Measurements from ENCODE around the gene SLPI. TPM values are rescaled to one million over a fixed set of nuclear protein-coding genes. Genes with fewer than 3 reads are reported as not detected.

Gene SLPI
- not detected in 2 replicates for total RNA-seq

GRCh38 chr20:45254383-45255262 lies at the start of gene SLPI:
Gene SLPI (minus strand): TSS chr20:45254564. CDS start chr20:45254543, 21 bp downstream.

GRCh38 chr20:45221076-45221475 lies 33.3 kb downstream of the SLPI start, which contains the start of gene SEMG2:
Gene SEMG2 (plus strand): TSS chr20:45221373. CDS start chr20:45221390, 17 bp downstream.

GRCh38 chr20:45206725-45207124 lies 47.6 kb downstream of the SLPI start, which contains the start of gene SEMG1:
Gene SEMG1 (plus strand): TSS chr20:45207033. CDS start chr20:45207054, 21 bp downstream.

Other genes with a start within 250 kb of the SLPI start
- 0.19 and 0.33 TPM in 2 replicates for gene KCNS1, start 153.4 kb downstream of the SLPI start, total RNA-seq
- gene WFDC5, start 139.4 kb downstream of the SLPI start, total RNA-seq, result not detected in 2 replicates
- gene WFDC12, start 130.1 kb downstream of the SLPI start, total RNA-seq, result not detected in 2 replicates
- not detected in 2 replicates for gene PI3, start 79.7 kb downstream of the SLPI start, total RNA-seq
- not detected in 2 replicates for gene SEMG1, start 47.5 kb downstream of the SLPI start, total RNA-seq
- gene SEMG2, start 33.2 kb downstream of the SLPI start, total RNA-seq, result not detected in 2 replicates
- not detected in 2 replicates for gene RBPJL, start 52.3 kb upstream of the SLPI start, total RNA-seq
- 0.33 TPM in 1 of 2 replicates, not detected in the other for gene MATN4, start 53.7 kb upstream of the SLPI start, total RNA-seq
- 36.8 and 59.1 TPM in 2 replicates for gene SDC4, start 93.9 kb upstream of the SLPI start, total RNA-seq
- gene SYS1, start 108.6 kb upstream of the SLPI start, total RNA-seq, result 27.7 and 37.9 TPM in 2 replicates
- not detected in 2 replicates for gene TP53TG5, start 123.8 kb upstream of the SLPI start, total RNA-seq
- gene DBNDD2, start 153.7 kb upstream of the SLPI start, total RNA-seq, result 4.9 and 8.2 TPM in 2 replicates
- gene PIGT, start 161.6 kb upstream of the SLPI start, total RNA-seq, result 49.8 and 63.7 TPM in 2 replicates
- not detected in 2 replicates for gene WFDC2, start 215.2 kb upstream of the SLPI start, total RNA-seq

Measured in vein endothelial cell (primary cell).